ENCODE results near the gene AMN1. TPM values are rescaled to one million over a fixed set of nuclear protein-coding genes. Genes with fewer than 3 reads are reported as not detected.
A peak's percentile ranks its signal among the peaks of the same experiment; 100 is the strongest.
"Not testable (repeated sequence)": the region's sequence is repeated elsewhere in the genome, so short reads cannot be mapped to it uniquely, and the experiment has no call there.

Gene AMN1
- total RNA-seq, 1 experiment from 2014 or later = 10.1 TPM

DNA sequence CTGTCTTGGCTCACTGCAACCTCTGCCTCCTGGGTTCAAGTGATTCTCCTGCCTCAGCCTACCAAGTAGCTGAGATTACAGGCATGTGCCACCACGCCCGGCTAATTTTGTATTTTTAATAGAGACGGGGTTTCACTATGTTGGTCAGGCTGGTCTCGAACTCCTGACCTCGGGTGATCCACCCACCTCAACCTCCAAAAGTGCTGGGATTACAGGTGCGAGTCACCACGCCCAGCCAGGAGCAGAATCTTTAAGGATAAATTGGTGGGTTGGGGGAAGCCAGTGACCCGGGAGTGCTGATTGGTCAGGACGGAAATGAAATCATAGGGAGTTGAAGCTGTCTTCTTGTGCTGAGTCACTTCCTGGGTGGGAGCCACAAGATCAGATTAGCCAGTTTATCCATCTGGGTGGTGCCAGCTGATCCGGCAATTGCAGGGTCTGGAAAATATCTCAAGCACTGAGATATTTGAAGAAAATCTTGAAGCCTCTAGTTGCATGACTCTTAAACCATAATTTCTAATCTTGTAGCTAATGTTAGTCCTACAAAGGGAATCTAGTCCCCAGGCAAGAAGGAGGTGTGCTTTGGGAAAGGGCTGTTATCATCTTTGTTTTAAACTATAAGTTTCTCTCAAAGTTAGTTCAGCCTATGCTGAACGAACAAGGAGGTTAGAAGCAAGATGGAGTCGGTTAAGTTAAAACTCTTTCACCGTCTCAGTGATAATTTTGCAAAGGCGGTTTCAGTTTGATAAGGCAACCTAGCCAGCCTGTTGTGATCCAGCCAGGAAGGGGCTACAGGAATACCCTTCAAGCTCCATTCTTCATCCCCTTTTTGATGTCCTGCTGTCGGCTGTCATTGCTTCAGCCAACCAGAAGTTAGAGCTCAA lies 5.0 kb upstream of the AMN1 start:
- DNase-seq (ENCODE audit: low read depth) = peak; percentile 81

DNA sequence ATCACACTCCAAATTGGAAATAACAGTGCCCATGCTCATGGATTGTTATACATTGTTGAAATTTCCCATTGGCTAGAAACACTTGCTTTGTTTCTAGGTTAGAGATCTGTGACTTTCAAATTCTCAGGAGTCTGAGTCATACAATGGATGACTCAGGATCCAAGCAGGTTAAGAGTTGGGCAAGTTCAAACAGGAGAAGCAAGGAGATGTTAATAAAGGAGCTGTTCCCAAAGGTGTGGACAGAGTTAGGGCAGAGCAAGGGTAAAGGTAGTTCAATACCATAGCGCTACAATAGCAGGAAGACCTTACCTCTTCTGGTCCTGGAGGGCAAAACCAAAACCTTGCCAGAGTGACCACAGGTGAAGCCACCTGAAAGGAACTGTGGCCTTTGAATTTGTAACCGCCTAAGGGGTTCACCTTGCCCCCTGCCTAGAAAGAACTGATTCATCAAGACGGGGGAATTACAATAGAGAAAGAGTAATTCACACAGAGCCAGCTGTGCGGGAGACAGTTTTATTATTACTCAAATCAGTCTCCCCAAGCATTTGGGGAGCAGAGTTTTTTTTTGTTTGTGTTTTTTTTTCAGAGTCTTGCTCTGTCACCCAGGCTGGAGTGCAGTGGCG lies 4.2 kb upstream of the AMN1 start:
- peak; percentile 85 for DNase-seq (ENCODE audit: low read depth)

GRCh38 chr12:31731203-31731602 lies 2.4 kb upstream of the AMN1 start:
- DNase-seq (ENCODE audit: low read depth) = not testable (repeated sequence)

GRCh38 chr12:31729705-31730104 lies 884 bp upstream of the AMN1 start:
- DNase-seq (ENCODE audit: low read depth) = no peak

- peak; percentile 51 for DNase-seq (ENCODE audit: low read depth)
Measured at GRCh38 chr12:31728289-31728916, 418 bp downstream of the AMN1 start.

- DNase-seq (ENCODE audit: low read depth) = no peak
Measured at GRCh38 chr12:31727192-31727591, 1.6 kb downstream of the AMN1 start.

DNA sequence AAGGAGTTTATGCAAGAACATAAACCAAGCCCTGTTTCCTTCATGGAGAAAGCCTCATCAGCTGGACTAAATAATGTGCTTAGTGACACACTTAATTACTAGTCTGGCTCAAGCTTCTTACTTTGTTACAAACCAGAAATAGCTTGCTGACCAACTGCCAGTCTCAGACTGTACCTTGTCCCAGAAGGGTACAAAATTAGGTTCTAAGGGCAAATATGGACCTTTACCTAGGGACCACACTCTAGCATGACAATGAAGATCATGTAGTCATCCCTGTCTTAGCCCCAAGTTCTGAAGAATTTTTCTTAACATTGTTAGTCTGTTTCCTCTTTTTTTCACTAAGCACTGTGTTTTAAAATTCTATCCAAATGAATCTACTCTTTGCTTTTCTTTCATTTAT lies 2.2 kb downstream of the AMN1 start:
- no peak for DNase-seq (ENCODE audit: low read depth)

GRCh38 chr12:31724557-31724956 lies 4.3 kb downstream of the AMN1 start:
- no peak for DNase-seq (ENCODE audit: low read depth)

DNA sequence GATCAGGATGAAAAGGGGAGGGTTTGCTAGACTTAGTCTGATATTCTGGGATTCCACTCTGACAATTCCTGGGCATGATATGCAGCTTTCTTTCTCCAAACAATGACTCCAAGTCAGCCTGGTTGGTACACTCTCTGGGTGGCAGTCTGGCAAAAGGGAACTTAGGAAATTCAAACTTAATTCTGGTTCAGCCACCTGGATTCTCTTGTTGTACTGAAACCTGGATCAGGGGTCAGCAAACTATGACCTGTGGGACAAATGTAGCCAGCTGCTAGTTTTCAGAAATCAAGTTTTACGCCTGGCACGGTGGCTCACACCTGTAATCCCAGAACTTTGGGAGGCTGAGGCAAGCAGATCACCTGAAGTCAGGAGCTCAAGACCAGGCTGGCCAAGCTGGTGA lies 6.2 kb downstream of the AMN1 start:
- no peak for DNase-seq (ENCODE audit: low read depth)

DNA sequence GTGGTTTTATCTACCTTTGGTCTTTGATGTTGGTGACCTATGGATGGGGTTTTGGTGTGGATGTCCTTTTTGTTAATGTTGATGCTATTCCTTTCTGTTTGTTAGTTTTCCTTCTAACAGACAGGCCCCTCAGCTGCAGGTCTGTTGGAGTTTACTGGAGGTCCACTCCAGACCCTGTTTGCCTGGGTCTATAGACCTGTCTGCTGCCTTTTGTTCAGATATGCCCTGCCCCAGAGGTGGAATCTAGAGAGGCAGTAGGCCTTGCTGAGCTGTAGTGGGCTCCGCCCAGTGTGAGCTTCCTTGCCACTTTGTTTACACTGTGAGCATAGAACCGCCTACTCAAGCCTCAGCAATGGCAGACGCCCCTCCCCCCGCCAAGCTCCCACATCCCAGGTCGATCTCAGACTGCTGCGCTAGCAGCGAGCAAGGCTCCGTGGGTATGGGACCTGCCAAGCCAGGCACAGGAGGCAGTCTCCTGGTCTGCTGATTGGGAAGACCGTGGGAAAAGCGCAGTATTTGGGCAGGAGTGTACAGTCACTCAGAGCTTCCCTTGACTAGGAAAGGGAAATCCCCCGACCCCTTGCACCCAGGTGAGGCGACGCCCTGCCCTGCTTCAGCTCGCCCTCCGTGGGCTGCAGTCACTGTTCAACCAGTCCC lies 10.2 kb downstream of the AMN1 start:
- DNase-seq (ENCODE audit: low read depth) = not testable (repeated sequence)

GRCh38 chr12:31716998-31717397 lies 11.8 kb downstream of the AMN1 start:
- not testable (repeated sequence) for DNase-seq (ENCODE audit: low read depth)

DNA sequence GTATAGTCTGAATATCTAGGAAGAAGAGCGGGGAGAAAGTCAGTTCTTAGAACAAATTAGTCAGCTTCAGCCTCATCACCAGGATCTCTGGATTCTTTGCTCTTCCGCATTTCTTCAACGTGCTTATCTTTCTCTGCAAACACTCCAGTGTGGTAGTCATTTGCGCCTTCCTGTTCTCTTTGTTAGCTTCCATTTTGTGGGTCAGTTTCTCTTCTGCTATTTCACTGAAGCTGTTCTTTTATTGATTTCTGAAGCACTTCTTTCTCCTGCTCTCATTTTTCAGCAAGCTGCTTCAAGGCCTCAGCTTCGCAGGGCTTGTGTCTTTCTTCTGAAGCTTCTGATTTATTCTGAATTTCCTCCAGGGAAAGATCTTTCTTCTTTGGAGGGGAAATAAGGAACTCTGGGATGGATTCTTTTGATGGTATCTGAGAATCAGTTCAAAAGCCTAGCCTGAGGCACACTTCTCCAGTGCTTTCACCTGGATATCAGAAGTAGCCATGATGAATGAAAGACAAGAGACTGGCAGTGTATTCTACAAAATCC lies 13.5 kb downstream of the AMN1 start:
- DNase-seq (ENCODE audit: low read depth) = peak; percentile 18

- DNase-seq (ENCODE audit: low read depth) = no peak
Measured at GRCh38 chr12:31714406-31715271, 14.2 kb downstream of the AMN1 start.

GRCh38 chr12:31712877-31713276 lies 15.9 kb downstream of the AMN1 start:
- no peak for DNase-seq (ENCODE audit: low read depth)

GRCh38 chr12:31710021-31710818 lies 18.6 kb downstream of the AMN1 start:
- no peak for DNase-seq (ENCODE audit: low read depth)

GRCh38 chr12:31708118-31708517 lies 20.7 kb downstream of the AMN1 start:
- not testable (repeated sequence) for DNase-seq (ENCODE audit: low read depth)

DNA sequence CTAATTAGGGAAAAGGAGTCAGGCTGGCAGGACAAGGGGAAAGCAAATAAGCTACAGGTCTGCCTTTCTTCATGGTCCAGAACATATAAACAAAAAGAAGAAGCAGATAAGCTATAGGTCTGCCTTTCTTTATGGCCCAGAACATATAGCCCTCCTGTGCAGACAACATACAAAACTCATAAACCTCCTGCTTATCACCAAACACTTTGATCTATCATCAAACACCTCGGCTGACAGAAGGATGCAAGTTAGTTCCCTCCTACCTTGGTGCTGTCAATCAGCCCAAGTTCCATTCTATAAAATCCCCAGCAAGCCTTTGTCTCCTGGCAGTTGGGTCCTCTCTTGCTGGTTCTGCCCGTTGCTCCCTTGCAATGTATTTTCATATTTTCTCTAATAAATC lies 23.2 kb downstream of the AMN1 start:
- no peak for DNase-seq (ENCODE audit: low read depth)

- peak; percentile 11 for DNase-seq (ENCODE audit: low read depth)
Measured at GRCh38 chr12:31702047-31702446, 26.8 kb downstream of the AMN1 start.

- DNase-seq (ENCODE audit: low read depth) = not testable (repeated sequence)
Measured at GRCh38 chr12:31689921-31690320, 38.9 kb downstream of the AMN1 start.

DNA sequence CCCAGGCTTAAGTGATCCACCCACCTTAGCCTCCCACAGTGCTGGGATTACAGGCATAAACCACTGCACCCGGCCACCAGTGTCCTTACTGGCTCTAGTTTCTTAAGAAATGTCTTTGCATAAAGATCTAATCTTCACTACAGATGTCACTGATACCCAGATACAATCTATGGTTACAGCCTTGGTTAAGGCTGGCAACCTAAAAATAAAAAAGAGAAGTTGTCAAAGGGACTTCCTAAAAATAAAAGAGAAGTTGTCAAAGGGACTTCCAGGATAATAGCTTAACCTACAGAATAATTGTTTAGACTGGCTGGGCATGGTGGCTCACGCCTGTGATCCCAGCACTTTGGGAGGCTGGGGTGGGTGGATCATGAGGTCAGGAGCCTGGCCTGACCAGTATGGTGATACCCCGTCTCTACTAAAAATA lies 41.7 kb downstream of the AMN1 start:
- DNase-seq (ENCODE audit: low read depth) = no peak
